ENCODE results near the gene MPHOSPH6. TPM values are rescaled to one million over a fixed set of nuclear protein-coding genes. Genes with fewer than 3 reads are reported as not detected.
"Not testable (repeated sequence)": the region's sequence is repeated elsewhere in the genome, so short reads cannot be mapped to it uniquely, and the experiment has no call there.

The MPHOSPH6 gene
- total RNA-seq, 2 experiments from 2014 or later = 48.0 to 48.7 TPM

DNA sequence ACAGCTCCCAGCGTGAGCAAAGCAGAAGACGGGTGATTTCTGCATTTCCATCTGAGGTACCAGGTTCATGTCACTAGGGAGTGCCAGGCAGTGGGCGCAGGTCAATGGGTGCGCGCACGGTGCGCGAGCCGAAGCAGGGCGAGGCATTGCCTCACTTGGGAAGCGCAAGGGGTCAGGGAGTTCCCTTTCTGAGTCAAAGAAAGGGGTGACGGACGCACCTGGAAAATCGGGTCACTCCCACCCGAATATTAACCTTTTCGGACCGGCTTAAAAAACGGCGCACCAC is 30.8 kb downstream of the MPHOSPH6 start:
- DNase-seq; POLR2A ChIA-PET; H3K27me3 Mint-ChIP-seq; H3K4me1 Mint-ChIP-seq; ATAC-seq; intact Hi-C loops (cut with DNase I, micrococcal nuclease); H3K9me3 Mint-ChIP-seq (ENCODE audit: low read depth); H3K27ac Mint-ChIP-seq; CTCF ChIA-PET: not testable (repeated sequence)
- Mint-ChIP-seq H3K36me3 (ENCODE audit: low read depth) (peaks cover 31% of the 10 kb centered on the region), H3K4me3 (peak overlapping the region; percentile 9)

DNA sequence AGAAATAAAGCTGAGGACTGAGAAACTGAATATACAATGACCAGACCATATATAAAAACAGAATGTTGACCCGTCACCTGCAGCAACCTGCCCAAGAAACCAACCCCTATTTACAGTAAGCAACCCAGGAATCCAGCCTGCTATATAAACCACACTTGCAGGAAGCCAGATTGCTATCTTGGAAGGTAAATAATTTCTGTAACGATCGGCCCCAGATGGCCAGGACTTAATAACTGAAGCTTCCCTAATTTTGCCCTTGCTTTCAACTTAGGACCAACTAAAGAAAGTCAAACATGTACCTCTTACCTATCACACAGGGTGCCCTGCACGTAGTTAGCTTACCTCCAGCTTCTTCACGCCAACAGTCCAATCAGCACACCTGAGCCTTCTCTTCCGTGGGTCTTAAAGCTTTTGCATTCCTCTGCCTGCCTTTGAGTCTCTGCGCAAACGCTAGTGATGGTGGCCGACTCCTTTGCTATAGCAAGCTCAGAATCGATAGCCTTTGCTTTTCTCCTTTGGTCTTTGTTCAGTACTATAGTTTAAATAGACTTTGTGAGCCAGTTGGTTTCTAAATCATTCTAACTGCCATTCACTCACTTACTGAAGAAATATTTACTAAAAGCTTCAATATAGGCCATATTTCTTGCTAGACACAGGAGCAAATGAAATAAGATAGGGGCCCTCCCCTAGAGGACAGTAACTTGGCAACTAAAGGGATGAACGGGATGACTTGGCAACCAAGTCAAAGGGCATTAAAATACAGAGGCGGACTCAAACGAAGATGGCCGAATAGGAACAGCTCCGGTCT is 31.3 kb downstream of the MPHOSPH6 start:
- DNase-seq (no peak), ATAC-seq (no peak)
- POLR2A ChIA-PET = no interaction called here
- Mint-ChIP-seq H3K4me1 (peaks cover 13% of the 10 kb centered on the region), H3K27ac (no peak overlapping the region), H3K9me3 (ENCODE audit: low read depth) (no peaks in the 10 kb centered on the region), H3K4me3 (peak overlapping the region; percentile 9), H3K36me3 (ENCODE audit: low read depth) (peaks cover 30% of the 10 kb centered on the region), H3K27me3 (no peaks in the 10 kb centered on the region)
- CTCF ChIA-PET = interaction anchor here (0.9 kb wide), 1 partner anchor 30 kb away, joined by 4 read pairs; no protein-coding TSS in a partner anchor
- intact Hi-C loops (cut with DNase I, micrococcal nuclease) = no loop called here

DNA sequence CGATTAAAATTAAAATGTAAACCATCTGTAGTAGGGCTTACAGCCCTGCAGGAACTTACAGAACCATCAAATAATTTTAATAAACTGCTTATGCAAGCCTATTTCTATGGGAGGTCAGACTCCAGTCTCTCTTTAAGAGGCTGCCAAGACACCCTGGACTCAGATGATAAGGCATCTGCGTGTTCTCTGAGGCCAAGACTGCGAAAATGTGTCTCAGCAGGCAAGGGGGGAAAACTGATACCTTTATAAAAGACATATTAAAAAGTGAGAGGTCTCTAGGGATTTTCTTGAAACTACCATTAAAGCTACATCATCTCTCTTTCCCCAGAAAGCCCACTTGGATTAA is 32.2 kb downstream of the MPHOSPH6 start:
- ATAC-seq (no peak), DNase-seq (no peak)
- intact Hi-C loops (cut with DNase I, micrococcal nuclease) = no loop called here
- CTCF ChIA-PET = interaction anchor here (0.9 kb wide), 1 partner anchor 31 kb away, joined by 4 read pairs; no protein-coding TSS in a partner anchor
- no peaks in the 10 kb centered on the region for H3K27me3 Mint-ChIP-seq
- H3K27ac Mint-ChIP-seq = no peak overlapping the region
- H3K36me3 Mint-ChIP-seq (ENCODE audit: low read depth) = peaks cover 24% of the 10 kb centered on the region
- H3K9me3 Mint-ChIP-seq (ENCODE audit: low read depth) = no peaks in the 10 kb centered on the region
- peaks cover 18% of the 10 kb centered on the region for H3K4me1 Mint-ChIP-seq
- POLR2A ChIA-PET = no interaction called here
- H3K4me3 Mint-ChIP-seq = no peak overlapping the region

DNA sequence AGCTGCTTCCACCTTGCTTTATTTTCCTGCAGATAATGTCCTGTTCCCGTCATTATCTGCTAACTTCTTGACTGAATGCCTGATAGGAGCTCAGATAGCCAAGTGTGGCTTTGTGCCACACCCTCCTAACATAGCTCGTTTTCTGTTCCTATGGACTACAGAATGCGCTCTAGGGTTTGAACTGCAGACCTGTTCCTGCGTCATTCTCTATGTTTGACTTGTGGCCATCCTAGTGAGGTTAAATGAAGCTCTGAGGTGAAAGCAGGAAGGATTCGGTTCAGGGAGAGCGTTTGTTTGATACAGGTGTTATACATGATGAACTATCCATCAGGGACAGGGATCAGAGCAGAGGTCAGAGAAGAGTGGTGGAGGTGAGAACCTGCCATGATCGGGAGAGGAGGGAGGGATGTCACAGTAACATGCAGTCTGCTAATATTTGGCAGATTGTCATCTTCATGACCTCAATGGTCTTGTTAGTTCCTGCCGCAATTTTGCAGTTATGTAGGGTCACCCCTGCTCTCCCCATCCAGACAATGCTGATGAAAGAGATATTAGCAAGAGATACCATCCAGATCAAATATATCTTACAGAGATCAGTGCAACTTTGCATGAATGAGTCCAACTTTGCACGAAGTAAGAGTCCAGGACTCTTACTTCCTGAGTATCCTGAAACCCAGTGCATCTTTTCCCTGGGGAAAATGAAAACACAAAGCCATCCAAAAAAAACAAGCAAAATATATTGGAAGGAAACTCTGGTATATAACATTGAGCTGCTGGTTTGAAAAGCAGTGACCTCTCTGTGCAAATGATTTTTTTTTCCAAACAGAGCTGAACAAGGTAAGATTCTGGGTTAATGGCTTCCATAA is 32.8 kb downstream of the MPHOSPH6 start:
- Mint-ChIP-seq H3K36me3 (ENCODE audit: low read depth) (peaks cover 24% of the 10 kb centered on the region), H3K4me1 (peaks cover 18% of the 10 kb centered on the region), H3K27ac (no peak overlapping the region), H3K9me3 (ENCODE audit: low read depth) (no peaks in the 10 kb centered on the region), H3K4me3 (no peak overlapping the region), H3K27me3 (no peaks in the 10 kb centered on the region)
- POLR2A ChIA-PET = no interaction called here
- ATAC-seq = no peak
- intact Hi-C loops (cut with DNase I, micrococcal nuclease) = no loop called here
- CTCF ChIA-PET = interaction anchor here (0.7 to 0.9 kb wide), 2 partner anchors 31 to 413 kb away, joined by 3 to 4 read pairs; no protein-coding TSS in a partner anchor
- no peak for DNase-seq

DNA sequence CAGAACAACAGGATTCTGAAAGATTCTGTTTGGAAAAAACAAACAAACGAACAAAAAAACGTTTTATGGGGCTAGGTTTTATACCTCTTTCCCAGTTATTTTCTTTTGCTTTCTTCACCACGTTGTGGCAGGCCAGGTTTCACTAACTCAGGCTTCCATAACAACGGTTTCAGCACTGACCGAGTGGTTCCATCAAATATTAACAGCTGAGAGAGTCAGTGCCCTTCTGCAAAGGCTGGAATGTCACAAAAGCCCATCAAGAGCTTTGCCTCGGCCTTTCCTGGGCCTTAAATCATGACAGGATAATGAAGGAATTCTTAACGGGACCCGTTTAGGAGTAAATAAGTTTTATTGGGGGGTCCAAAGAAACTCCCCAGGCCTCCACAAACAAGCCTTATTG is 34.2 kb downstream of the MPHOSPH6 start:
- ChIA-PET POLR2A (interaction anchor here (0.7 kb wide), 1 partner anchor 33 kb away, joined by 5 read pairs; no protein-coding TSS in a partner anchor), CTCF (interaction anchor here (1.2 kb wide), 1 partner anchor 32 kb away, joined by 3 read pairs; no protein-coding TSS in a partner anchor)
- peaks cover 20% of the 10 kb centered on the region for H3K36me3 Mint-ChIP-seq (ENCODE audit: low read depth)
- H3K4me1 Mint-ChIP-seq = peaks cover 18% of the 10 kb centered on the region
- DNase-seq (no peak), ATAC-seq (no peak)
- no peak overlapping the region for H3K27ac Mint-ChIP-seq
- intact Hi-C loops (cut with DNase I, micrococcal nuclease) = no loop called here
- no peak overlapping the region for H3K4me3 Mint-ChIP-seq
- no peaks in the 10 kb centered on the region for H3K27me3 Mint-ChIP-seq
- H3K9me3 Mint-ChIP-seq (ENCODE audit: low read depth) = no peaks in the 10 kb centered on the region

DNA sequence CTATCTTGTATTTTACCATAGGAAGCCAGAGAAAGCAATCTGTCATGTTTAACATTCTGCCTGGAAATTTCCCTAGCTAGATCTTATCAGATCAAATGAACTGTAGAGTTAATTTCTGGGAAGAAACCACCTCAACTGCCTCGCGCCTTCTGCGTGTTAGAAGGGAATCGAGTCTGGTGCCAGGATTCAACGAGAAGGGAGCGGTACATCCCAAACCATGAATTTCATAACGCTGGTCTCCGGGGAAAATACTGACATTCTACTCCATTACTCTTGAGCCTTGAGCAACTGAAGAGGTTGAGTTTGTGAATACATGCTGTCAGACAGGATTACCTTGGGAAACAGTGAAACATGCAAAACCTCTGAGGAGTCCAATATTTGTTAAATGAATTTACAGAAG is 35.2 kb downstream of the MPHOSPH6 start:
- DNase-seq = no peak
- ATAC-seq = no peak
- peaks cover 19% of the 10 kb centered on the region for H3K36me3 Mint-ChIP-seq (ENCODE audit: low read depth)
- no peak overlapping the region for H3K4me3 Mint-ChIP-seq
- peaks cover 18% of the 10 kb centered on the region for H3K4me1 Mint-ChIP-seq
- H3K9me3 Mint-ChIP-seq (ENCODE audit: low read depth) = no peaks in the 10 kb centered on the region
- no peak overlapping the region for H3K27ac Mint-ChIP-seq
- ChIA-PET CTCF (no interaction called here), POLR2A (no interaction called here)
- H3K27me3 Mint-ChIP-seq = no peaks in the 10 kb centered on the region
- intact Hi-C loops (cut with DNase I, micrococcal nuclease) = no loop called here

DNA sequence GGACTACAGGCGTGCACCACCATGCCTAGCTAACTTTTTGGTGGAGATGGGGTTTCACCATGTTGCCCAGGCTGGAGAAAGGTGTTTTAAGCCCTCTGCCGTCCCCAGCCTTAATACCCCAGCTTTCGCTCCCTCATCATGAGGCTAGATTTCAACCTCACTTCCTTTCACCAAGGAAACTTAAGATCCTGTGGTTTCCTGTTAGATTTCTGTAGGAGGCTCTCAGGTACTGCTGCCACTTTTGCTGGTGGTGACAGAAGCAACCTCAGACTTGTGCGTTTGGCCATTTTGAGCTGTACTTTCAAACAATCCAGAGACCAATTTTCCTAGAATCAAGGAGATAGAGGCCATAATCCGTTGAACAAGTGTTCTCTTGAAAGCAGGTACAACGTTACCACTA is 36.2 kb downstream of the MPHOSPH6 start:
- Mint-ChIP-seq H3K36me3 (ENCODE audit: low read depth) (peaks cover 13% of the 10 kb centered on the region), H3K4me3 (no peak overlapping the region), H3K9me3 (ENCODE audit: low read depth) (no peaks in the 10 kb centered on the region)

DNA sequence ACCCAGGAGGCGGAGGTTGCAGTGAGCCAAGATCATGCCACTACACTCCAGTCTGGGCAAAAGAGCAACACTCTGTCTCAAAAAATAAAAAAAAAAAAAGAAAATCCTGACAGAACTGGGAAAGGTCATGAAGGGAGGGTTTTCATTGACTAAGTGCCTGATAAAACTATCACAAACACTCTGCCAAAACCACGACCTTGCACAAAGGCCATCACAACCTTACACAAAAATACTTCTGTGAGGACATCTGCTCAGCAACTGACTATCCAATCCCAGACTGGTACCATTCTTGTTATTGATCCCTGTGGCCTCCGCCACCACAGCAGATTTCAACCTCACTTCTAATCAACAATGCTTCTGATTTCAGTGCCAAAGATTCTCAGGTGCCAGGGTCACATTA is 40.1 kb downstream of the MPHOSPH6 start:
- no peak overlapping the region for H3K4me3 Mint-ChIP-seq
- ChIA-PET POLR2A (no interaction called here), CTCF (no interaction called here)
- H3K27ac Mint-ChIP-seq = no peak overlapping the region
- no peaks in the 10 kb centered on the region for H3K36me3 Mint-ChIP-seq (ENCODE audit: low read depth)
- ATAC-seq (no peak), DNase-seq (no peak)
- no peaks in the 10 kb centered on the region for H3K27me3 Mint-ChIP-seq
- H3K9me3 Mint-ChIP-seq (ENCODE audit: low read depth) = peaks cover 4% of the 10 kb centered on the region
- intact Hi-C loops (cut with DNase I, micrococcal nuclease) = no loop called here
- H3K4me1 Mint-ChIP-seq = peaks cover 17% of the 10 kb centered on the region

More for the DNA sequence above, 36.2 kb downstream of the MPHOSPH6 start:
- intact Hi-C loops (cut with DNase I, micrococcal nuclease) = no loop called here
- H3K4me1 Mint-ChIP-seq = peaks cover 18% of the 10 kb centered on the region
- H3K27ac Mint-ChIP-seq = no peak overlapping the region
- ChIA-PET CTCF (interaction anchor here (0.6 to 1.2 kb wide), 3 partner anchors 16 to 251 kb away, joined by 3 to 6 read pairs (median 3); no protein-coding TSS in a partner anchor), POLR2A (no interaction called here)
- DNase-seq = peak; percentile 20
- H3K27me3 Mint-ChIP-seq = no peaks in the 10 kb centered on the region
- ATAC-seq = peak; percentile 86

DNA sequence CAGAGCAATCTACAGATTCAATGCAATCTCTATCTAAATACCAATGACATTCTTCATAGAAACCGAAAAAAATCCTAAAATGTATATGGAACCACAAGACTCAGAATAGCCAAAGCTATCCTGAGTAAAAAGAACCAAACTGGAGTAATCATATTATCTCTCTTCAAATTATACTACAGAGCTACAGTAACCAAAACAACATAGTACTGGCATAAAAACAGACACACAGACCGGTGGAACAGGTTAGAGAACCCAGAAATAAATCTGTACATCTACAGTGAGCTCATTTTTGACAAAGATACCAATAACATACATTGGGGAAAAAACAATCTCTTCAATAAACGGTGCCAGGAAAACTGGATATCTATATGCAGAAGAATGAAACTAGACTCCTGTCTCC is 45.4 kb downstream of the MPHOSPH6 start:
- CTCF ChIA-PET = interaction anchor here (0.9 kb wide), 1 partner anchor 42 kb away, joined by 3 read pairs; no protein-coding TSS in a partner anchor
- no peak for DNase-seq
- intact Hi-C loops (cut with DNase I, micrococcal nuclease) = no loop called here

DNA sequence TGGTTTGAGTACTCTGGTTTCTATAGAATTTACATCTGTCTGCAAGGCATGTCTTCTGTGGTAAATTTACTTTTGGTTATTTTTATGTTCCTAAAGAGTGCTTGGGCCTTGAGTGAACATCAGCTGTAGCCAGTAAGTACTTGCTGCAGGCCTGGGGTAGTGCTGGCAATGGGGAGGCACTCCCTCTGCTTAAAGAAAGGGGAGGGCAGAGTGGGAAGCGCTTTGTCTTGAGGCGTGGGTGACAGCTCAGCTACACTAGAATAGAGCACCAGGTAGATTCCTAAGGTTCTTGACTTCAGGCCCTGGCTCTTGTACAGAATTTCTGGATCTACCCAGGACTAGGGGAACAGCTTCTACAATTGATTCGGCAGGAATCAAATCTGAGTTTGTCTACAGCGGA is 50.6 kb downstream of the MPHOSPH6 start:
- ATAC-seq (no peak), DNase-seq (no peak)
- H3K4me3 Mint-ChIP-seq = no peak overlapping the region
- peaks cover 4% of the 10 kb centered on the region for H3K27me3 Mint-ChIP-seq
- ChIA-PET POLR2A (no interaction called here), CTCF (no interaction called here)
- no peaks in the 10 kb centered on the region for H3K9me3 Mint-ChIP-seq (ENCODE audit: low read depth)
- no peak overlapping the region for H3K27ac Mint-ChIP-seq
- peaks cover 1% of the 10 kb centered on the region for H3K36me3 Mint-ChIP-seq (ENCODE audit: low read depth)
- intact Hi-C loops (cut with DNase I, micrococcal nuclease) = no loop called here
- no peaks in the 10 kb centered on the region for H3K4me1 Mint-ChIP-seq

More for the DNA sequence above, 45.4 kb downstream of the MPHOSPH6 start:
- POLR2A ChIA-PET = no interaction called here
- peaks cover 4% of the 10 kb centered on the region for H3K9me3 Mint-ChIP-seq (ENCODE audit: low read depth)
- H3K4me3 Mint-ChIP-seq = no peak overlapping the region
- H3K27ac Mint-ChIP-seq = no peak overlapping the region
- peaks cover 1% of the 10 kb centered on the region for H3K36me3 Mint-ChIP-seq (ENCODE audit: low read depth)
- H3K27me3 Mint-ChIP-seq = peaks cover 4% of the 10 kb centered on the region
- ATAC-seq = no peak
- H3K4me1 Mint-ChIP-seq = no peaks in the 10 kb centered on the region

DNA sequence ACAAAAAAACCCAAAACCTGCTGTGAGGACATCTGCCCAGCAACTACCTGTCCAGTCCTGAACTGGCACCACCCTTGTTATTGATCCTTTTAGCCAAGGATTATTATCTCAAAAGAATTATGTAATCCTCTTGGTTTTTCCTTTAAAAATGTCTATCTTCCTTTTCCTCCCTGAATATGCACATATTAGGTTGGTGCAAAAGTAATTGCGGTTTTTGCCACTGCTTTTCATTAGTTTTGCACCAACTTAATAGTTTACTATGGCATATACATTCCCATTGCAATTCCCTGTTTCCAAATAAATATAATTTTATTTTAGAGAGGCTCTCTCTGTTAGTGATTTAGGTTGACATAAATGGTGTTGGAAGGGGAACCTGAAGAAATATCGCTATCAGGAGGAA is 51.3 kb downstream of the MPHOSPH6 start:
- H3K9me3 Mint-ChIP-seq (ENCODE audit: low read depth) = no peaks in the 10 kb centered on the region
- ATAC-seq (no peak), DNase-seq (no peak)
- H3K27me3 Mint-ChIP-seq = peaks cover under 1% of the 10 kb centered on the region
- ChIA-PET CTCF (no interaction called here), POLR2A (no interaction called here)
- intact Hi-C loops (cut with DNase I, micrococcal nuclease) = no loop called here
- H3K36me3 Mint-ChIP-seq (ENCODE audit: low read depth) = no peaks in the 10 kb centered on the region
- no peaks in the 10 kb centered on the region for H3K4me1 Mint-ChIP-seq
- H3K27ac Mint-ChIP-seq = no peak overlapping the region
- no peak overlapping the region for H3K4me3 Mint-ChIP-seq

DNA sequence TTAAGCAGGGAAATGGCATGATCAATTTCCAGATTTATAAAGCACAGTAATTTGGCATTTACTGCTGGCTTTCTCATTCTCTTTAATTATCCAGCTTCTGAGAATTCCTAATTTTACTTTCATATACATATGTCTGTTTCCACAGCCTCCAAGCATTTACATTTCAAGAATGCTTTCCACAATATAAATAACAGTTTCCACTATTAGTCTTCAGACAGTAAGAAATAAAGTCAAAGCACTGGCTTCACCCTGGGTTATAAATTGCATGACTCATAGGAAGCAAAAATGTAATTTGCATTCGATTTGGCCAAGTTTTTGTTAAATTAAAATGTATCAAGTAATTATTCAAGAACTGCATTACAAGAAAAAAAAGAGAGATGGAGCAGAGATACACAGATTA is 53.5 kb downstream of the MPHOSPH6 start:
- Mint-ChIP-seq H3K9me3 (ENCODE audit: low read depth) (no peaks in the 10 kb centered on the region), H3K27ac (no peak overlapping the region), H3K27me3 (no peaks in the 10 kb centered on the region), H3K36me3 (ENCODE audit: low read depth) (no peaks in the 10 kb centered on the region), H3K4me1 (no peaks in the 10 kb centered on the region), H3K4me3 (no peak overlapping the region)
- no peak for ATAC-seq
- ChIA-PET CTCF (no interaction called here), POLR2A (no interaction called here)
- no peak for DNase-seq
- intact Hi-C loops (cut with DNase I, micrococcal nuclease) = no loop called here
